Body of pancreas (tissue), 4 donors: Measurements from ENCODE around the gene CREB5. TPM values are rescaled to one million over a fixed set of nuclear protein-coding genes. Genes with fewer than 3 reads are reported as not detected.

ENCODE experiments used
- ATAC-seq: fragments of 150-250 bp; one replicate; pipeline ENCODE4 v1.9.1; 2016
- DNase-seq, 4 donors: peaks; one replicate each; pipeline ENCODE4 v3.0.0-alpha.2; 2019
- H3K27ac ChIP-seq, 4 donors: fragments of 200-600 bp; sonication (generic); 1 replicate in 3 of 4; 2 replicates in 1 of 4; pipeline versions ENCODE4 v1.5.1 to v1.6.1; 2016 to 2019; ENCODE audit warnings: mild to moderate bottlenecking in 1 of 4, mixed read lengths in 1 of 4, moderate library complexity in 1 of 4
- H3K27me3 ChIP-seq, 2 donors: fragments of 200-600 bp; sonication (generic); one replicate each; pipeline ENCODE4 v1.6.0; 2016; ENCODE audit warnings: mild to moderate bottlenecking in 1 of 2
- H3K36me3 ChIP-seq, 2 donors: fragments of 200-600 bp; sonication (generic); replicated peaks in 1 of 2; 2 replicates each; pipeline ENCODE4 v1.5.1; 2016; ENCODE audit warnings: low read depth in 2 of 2; ENCODE audit not compliant: insufficient read depth in 1 of 2
- H3K4me1 ChIP-seq: fragments of 200-600 bp; sonication (generic); one replicate; pipeline ENCODE4 v1.6.0; 2016
- H3K4me3 ChIP-seq, 2 donors: fragments of 200-600 bp; sonication (generic); 1 replicate in 1 of 2; 2 replicates in 1 of 2; pipeline ENCODE4 v1.5.1; 2016 to 2019
- H3K9me3 ChIP-seq, 3 donors: fragments of 200-600 bp; sonication (generic); 1 replicate in 2 of 3; 2 replicates in 1 of 3; pipeline ENCODE4 v1.5.1; 2016
- POLR2A ChIP-seq, 3 donors: fragments of 450-650 bp; IDR thresholded peaks; one replicate each; pipeline ENCODE4 v1.6.1; 2016; ENCODE audit warnings: antibody characterized with exemption in 3 of 3, mild to moderate bottlenecking in 2 of 3
- WGBS, 2 donors: methylation state at CpG; one replicate each; pipeline ENCODE4 v1.1.5; 2017; 5-methylcytosine and 5-hydroxymethylcytosine counted together
- intact Hi-C: fragments of 100-400 bp; cut with DNase I; formaldehyde crosslinking; loops from one replicate; pipeline ENCODE4 v1.15.1; 2023
- total RNA-seq, 2 donors: library from RNA; depleted of rRNA; stranded (reverse); fragments of >200 nt; gene quantifications; one replicate each; pipeline ENCODE4 v1.1.0, GENCODE V29; 2016
- TF ChIP-seq, protein P1 (sequence below), 7 experiments: fragments of 450-650 bp in 4 of 7; fragments of 200-600 bp in 3 of 7; sonication (generic) in 3 of 7; IDR thresholded peaks; one replicate each; pipeline ENCODE4 v1.5.1; 2016 to 2019; ENCODE audit warnings: antibody characterized with exemption in 7 of 7

CREB5 gene
- total RNA-seq, 2 donors from 2014 or later, result 10.4 to 25.7 TPM

DNA sequence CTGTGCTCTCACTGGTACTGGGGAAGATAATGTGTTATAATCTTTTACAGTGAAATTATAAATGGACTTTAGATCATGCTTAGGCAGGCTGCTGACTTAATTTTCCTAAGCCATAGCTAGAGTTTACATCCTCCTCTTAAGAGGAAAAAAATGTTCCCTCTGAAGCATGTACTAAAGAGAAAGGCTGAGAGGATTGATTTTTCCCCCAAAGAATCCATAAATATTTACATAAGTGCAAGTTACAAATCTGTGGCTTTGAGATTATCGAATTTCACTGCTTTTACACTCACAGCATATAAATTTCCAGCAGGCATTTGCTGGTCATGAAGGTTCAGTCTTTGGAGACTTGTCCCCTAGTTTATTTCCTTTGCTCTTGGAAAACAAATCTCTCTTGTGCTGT, 43.7 kb downstream of the CREB5 start:
- Histone ChIP-seq H3K27ac (no peak overlapping the region), H3K36me3 (no peaks in the 10 kb centered on the region), H3K27me3 (no peaks in the 10 kb centered on the region), H3K9me3 (no peaks in the 10 kb centered on the region), H3K4me1 (no peaks in the 10 kb centered on the region), H3K4me3 (no peak overlapping the region)
- WGBS, 2 donors, result 10 to 29% methylated on average over 1 of the region's 1 CpG
- ATAC-seq (no peak), DNase-seq (no peak)
- intact Hi-C loops, result no loop called here
- TF ChIP-seq, protein P1, sequence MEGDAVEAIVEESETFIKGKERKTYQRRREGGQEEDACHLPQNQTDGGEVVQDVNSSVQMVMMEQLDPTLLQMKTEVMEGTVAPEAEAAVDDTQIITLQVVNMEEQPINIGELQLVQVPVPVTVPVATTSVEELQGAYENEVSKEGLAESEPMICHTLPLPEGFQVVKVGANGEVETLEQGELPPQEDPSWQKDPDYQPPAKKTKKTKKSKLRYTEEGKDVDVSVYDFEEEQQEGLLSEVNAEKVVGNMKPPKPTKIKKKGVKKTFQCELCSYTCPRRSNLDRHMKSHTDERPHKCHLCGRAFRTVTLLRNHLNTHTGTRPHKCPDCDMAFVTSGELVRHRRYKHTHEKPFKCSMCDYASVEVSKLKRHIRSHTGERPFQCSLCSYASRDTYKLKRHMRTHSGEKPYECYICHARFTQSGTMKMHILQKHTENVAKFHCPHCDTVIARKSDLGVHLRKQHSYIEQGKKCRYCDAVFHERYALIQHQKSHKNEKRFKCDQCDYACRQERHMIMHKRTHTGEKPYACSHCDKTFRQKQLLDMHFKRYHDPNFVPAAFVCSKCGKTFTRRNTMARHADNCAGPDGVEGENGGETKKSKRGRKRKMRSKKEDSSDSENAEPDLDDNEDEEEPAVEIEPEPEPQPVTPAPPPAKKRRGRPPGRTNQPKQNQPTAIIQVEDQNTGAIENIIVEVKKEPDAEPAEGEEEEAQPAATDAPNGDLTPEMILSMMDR (IDR thresholded peaks at IDR 0.05), result no peak
- TF ChIP-seq POLR2A (IDR thresholded peaks at IDR 0.05), result no peak

- ATAC-seq (no peak), DNase-seq (no peak)
- Histone ChIP-seq H3K4me1 (no peaks in the 10 kb centered on the region), H3K36me3 (no peaks in the 10 kb centered on the region), H3K27me3 (no peaks in the 10 kb centered on the region), H3K4me3 (no peak overlapping the region), H3K9me3 (no peaks in the 10 kb centered on the region), H3K27ac (no peak overlapping the region)
- WGBS, 2 donors, result 67 to 88% methylated on average over 6 to 8 of the region's 8 CpGs
- intact Hi-C loops, result no loop called here
- TF ChIP-seq POLR2A (IDR thresholded peaks at IDR 0.05), result no peak
- TF ChIP-seq, protein P1 (IDR thresholded peaks at IDR 0.05), result no peak
Measured at GRCh38 chr7:28458732-28459131, 46.4 kb downstream of the CREB5 start.

- H3K36me3 ChIP-seq, result no peaks in the 10 kb centered on the region
- DNase-seq (no peak), ATAC-seq (no peak)
- H3K9me3 ChIP-seq, result no peaks in the 10 kb centered on the region
- no peak overlapping the region for H3K4me3 ChIP-seq
- H3K27ac ChIP-seq, result no peak overlapping the region
- 77% methylated on average over 4 of the region's 4 CpGs for WGBS, 2 donors
- H3K27me3 ChIP-seq, result no peaks in the 10 kb centered on the region
- no peaks in the 10 kb centered on the region for H3K4me1 ChIP-seq
- intact Hi-C loops, result no loop called here
- no peak for TF ChIP-seq POLR2A (IDR thresholded peaks at IDR 0.05)
- TF ChIP-seq, protein P1 (IDR thresholded peaks at IDR 0.05), result no peak
Measured at GRCh38 chr7:28459306-28459705, 47.0 kb downstream of the CREB5 start.

- Histone ChIP-seq H3K36me3 (no peaks in the 10 kb centered on the region), H3K27ac (no peak overlapping the region), H3K27me3 (no peaks in the 10 kb centered on the region), H3K9me3 (no peaks in the 10 kb centered on the region), H3K4me3 (no peak overlapping the region), H3K4me1 (no peaks in the 10 kb centered on the region)
- no peak for TF ChIP-seq POLR2A (IDR thresholded peaks at IDR 0.05)
- TF ChIP-seq, protein P1 (IDR thresholded peaks at IDR 0.05), result no peak
- 60 to 70% methylated on average over 2 of the region's 2 CpGs for WGBS, 2 donors
- no peak for ATAC-seq
- intact Hi-C loops, result no loop called here
- no peak for DNase-seq
Measured at GRCh38 chr7:28465697-28466096, 53.4 kb downstream of the CREB5 start.

- Histone ChIP-seq H3K9me3 (no peaks in the 10 kb centered on the region), H3K27me3 (no peaks in the 10 kb centered on the region), H3K4me1 (no peaks in the 10 kb centered on the region), H3K36me3 (no peaks in the 10 kb centered on the region), H3K4me3 (no peak overlapping the region), H3K27ac (no peak overlapping the region)
- DNase-seq (no peak), ATAC-seq (no peak)
- no peak for TF ChIP-seq POLR2A (IDR thresholded peaks at IDR 0.05)
- TF ChIP-seq, protein P1 (IDR thresholded peaks at IDR 0.05), result no peak
- 74 to 76% methylated on average over 8 of the region's 8 CpGs for WGBS, 2 donors
- intact Hi-C loops, result no loop called here
Measured at GRCh38 chr7:28466341-28466740, 54.0 kb downstream of the CREB5 start.
